HG03521 (cell line): ENCODE measurements around the gene SLC51A.
"Not testable (repeated sequence)": the region's sequence is repeated elsewhere in the genome, so short reads cannot be mapped to it uniquely, and the experiment has no call there.

Experiments used
- ATAC-seq: cut with Tn5 transposase; IDR thresholded peaks from one replicate; pipeline ENCODE4 v1.9.1; 2021; ENCODE audit warnings: mild to moderate bottlenecking, moderate library complexity; ENCODE audit not compliant: unreplicated experiment

The SLC51A gene

GRCh38 chr3:196216089-196216564, at the start of gene SLC51A:
TSS of gene SLC51A (plus strand) at chr3:196216534. CDS start at chr3:196216713, 179 bp downstream.
- no peak for ATAC-seq

- no peak for ATAC-seq
These were observed 49.6 kb upstream of the SLC51A start for GRCh38 chr3:196166741-196167140.

DNA sequence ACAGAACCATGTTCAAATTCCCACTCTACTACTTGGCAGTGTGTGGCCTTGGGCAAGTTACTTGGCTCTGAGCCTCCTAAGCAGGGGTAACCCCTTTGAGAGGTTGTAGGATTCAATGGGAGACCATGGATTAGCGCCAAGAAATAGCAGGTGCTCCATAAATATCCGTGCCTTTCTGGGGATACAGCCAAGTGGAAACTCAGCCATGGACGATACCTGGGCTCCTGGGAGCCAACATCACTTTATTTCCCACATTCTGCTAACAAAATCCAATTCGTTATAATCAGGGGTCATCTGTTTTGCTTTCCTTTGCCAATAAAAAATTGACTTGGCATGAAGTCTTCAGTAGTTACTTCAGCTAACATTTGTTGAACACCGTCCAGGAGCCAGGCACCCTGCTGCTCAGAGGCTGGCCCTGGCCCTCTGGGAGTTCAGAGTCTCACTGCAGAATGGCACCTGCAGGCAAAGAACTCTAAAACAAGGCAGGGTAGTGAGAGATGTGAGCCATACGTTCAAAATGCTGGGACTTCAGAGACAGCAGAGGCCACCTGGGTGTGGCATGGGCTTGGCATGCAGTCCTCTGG, 47.4 kb upstream of the SLC51A start:
- no peak for ATAC-seq

GRCh38 chr3:196169836-196170240, 46.5 kb upstream of the SLC51A start:
- ATAC-seq = no peak

GRCh38 chr3:196170296-196170695, 46.0 kb upstream of the SLC51A start:
- ATAC-seq = not testable (repeated sequence)

DNA sequence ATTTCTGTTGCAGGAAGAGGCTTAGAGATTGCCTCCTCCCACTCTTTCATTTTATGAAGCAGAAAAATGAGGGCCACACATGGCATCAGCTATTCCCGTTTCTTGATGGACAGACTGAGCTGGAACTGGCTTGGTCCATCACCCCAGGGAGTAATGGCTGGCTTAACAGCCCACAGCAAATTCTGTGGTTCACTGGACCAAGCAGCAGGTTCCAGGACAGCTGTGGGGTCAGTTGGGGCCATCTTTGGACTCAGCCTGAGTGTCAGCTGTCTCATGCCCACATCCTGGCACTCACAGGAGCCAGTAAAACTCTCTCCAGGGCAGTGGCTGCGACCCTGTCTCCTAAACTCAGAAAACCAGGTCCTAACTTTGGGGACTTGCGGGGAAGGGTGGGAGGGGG, 41.7 kb upstream of the SLC51A start:
- ATAC-seq = no peak

DNA sequence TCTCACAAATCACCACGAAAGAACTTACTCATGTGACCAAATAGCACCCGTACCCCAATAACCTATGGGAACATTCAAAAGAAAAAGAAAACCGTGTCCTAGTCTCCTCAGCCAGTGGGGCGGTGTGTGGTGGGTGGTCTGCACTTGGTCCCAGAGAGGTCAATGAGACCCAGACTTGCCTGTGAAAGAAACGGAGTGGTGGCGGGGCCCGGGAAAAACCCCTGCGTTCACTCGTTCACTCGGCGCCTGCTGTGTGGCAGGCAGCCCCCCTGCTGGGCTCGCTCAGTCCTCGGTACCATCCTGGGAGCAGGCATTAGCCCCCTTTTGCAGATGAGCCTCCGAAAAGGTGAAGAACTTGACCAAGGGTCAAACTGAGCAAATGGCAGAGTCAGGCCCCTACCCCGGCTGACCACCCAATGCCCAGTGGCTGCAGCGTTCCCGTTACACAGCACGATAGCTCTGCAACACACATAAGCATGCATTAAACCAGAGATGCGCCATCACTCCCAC, 41.2 kb upstream of the SLC51A start:
- ATAC-seq = no peak

DNA sequence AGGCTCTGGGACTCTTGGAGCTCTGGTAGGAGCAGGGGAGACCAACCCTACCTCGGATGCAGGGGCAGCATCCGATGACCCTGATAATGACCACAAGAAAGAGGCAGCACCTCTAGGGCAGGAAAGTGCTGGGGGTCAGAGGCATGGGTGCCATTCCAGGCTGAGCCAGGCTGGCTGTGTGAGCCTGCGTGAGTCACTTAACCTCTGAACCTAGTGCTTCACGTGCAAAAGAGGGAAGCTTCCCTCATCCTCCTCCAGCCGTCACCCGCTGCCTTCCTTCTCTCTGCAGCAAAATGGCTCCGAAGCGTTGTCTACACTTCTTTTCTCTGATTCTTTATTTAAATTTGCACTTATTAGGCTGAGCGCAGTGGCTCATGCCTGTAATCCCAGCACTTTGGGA, 40.6 kb upstream of the SLC51A start:
- ATAC-seq = no peak

GRCh38 chr3:196177567-196177966, 38.8 kb upstream of the SLC51A start:
- ATAC-seq = no peak

DNA sequence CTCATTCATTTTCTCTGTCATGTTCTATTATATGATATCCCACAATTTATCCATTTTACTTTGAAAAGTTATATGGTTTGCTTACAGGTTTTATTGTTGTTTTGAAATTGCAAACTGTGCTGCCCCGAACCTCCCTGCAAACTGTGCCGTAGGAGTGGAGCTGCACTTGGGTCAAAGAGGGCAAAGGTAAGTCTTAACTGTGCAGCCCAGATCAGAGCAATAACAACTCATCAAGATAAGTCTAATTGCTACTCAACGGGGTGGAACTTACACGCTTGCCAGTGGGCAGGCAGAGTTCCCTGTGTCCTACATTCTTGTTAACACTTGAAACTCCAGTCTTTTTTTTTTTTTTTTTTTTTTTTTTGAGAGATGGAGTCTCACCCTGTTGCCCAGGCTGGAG, 38.4 kb upstream of the SLC51A start:
- no peak for ATAC-seq

- ATAC-seq = no peak
These were observed 37.3 kb upstream of the SLC51A start for GRCh38 chr3:196178993-196179379.

- ATAC-seq = peak; percentile 53
These were observed 36.7 kb upstream of the SLC51A start for GRCh38 chr3:196179380-196180308.

- no peak for ATAC-seq
These were observed 36.0 kb upstream of the SLC51A start for GRCh38 chr3:196180346-196180745.

- no peak for ATAC-seq
These were observed 35.2 kb upstream of the SLC51A start for GRCh38 chr3:196181127-196181546.

DNA sequence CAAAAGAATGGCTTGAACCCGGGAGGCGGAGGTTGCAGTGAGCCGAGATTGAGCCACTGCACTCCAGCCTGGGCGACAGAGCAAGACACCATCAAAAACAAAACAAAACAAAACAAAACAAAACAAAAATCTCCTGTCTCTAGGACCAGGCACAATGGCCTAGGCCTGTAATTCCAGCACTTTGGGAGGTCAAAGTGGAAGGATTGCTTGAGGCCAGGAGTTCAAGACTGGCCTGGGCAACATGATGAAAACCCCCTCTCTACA, 32.2 kb upstream of the SLC51A start:
- not testable (repeated sequence) for ATAC-seq

GRCh38 chr3:196184881-196185280, 31.5 kb upstream of the SLC51A start:
- no peak for ATAC-seq

- no peak for ATAC-seq
These were observed 29.4 kb upstream of the SLC51A start for GRCh38 chr3:196186651-196187573.

DNA sequence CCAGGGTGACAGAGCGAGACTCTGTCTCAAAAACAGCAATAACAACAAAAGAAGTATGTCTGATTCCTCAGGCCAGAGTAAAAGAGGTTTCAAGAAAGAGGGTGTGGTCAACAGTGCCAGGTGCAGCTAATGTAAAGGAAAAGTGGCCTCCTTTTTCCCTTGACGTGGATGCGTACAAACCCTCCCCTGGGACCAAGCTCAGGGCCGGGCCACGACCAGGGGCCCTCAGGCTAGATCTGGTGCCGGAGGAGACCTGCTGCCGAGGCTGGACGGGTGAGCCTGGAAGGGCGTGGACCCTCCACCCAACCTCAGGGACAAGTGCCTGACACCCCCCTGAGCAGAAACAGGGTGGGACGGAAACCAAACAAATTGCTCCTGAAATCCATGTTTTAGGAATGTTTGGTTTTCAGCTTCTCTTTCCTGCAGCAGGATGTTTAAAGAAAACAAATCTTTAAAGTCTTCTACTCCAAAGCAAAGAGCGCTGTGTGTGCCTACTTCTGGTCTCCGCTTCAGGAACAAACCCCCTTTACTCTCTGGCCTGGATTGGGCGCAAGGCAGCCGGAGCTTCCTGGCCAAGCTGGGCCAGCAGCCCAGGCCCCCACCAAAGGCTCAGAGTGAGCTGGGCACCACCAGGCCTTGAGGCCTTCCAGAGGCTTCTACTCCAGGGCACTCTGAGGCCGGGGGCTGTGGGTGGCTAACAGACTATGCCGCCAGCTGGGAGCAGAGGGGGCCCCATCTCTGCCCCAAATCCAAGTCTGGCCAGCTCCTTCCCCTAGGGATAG, 26.6 kb upstream of the SLC51A start:
- no peak for ATAC-seq

DNA sequence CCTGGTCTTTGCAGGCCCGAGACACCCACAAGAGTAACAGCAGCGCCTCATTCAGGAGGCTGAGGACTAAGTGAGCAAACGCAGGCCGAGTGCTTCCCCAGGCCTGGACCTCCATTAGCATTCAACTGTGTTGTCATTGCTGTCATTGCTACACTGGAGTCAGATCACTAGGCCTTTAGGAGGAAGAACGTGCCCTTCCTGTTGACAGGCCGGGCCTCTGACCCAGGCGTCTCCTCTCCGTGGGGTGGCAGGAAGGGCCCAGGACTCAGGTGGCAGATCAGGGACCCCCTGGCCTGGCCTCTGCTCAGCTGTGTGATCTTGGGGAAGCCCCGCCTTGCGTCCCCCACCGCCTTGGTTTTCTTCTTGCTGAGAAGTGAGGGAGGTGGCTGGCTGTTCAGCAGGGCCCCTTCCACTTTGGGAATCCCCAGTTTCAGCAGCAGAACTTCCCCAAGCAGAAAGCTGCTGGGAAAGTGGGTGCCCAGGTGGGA, 24.3 kb upstream of the SLC51A start:
- ATAC-seq = no peak

DNA sequence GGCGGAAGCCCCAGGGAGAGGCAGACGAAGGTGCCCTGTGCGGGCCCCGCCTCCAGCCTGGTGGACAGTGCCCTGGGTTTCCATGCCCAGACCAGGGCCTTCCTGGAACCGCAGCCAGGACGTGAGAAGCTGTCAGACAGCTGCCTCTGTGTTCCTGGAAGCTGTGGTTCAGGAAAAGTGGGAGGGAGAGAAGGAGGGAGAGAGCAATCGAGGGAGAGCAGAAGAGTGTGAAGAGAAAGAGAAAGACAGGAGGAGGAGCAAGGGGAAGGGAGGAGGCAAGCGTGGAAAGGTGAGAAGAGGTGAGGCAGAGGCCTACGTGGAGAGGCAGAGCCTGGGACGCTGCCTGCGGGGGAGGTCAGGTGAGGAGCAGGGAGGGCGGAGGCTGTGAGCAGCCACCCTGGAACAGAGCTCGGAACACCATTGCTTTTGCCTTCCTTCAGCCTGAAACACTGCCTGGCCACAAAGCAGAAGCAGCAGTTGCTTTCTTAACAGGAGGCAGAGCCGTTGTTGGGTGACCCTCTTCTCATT, 23.7 kb upstream of the SLC51A start:
- ATAC-seq = no peak
